Left cardiac atrium (tissue), 4 donors: Measurements from ENCODE around the gene CXADR. TPM values are rescaled to one million over a fixed set of nuclear protein-coding genes. Genes with fewer than 3 reads are reported as not detected.

ENCODE experiments used
- ATAC-seq, 2 donors: fragments of 200-7000 bp; cut with Tn5 transposase; one replicate each; pipeline ENCODE4 v1.9.1; 2020; ENCODE audit warnings: mild to moderate bottlenecking in 2 of 2, moderate library complexity in 2 of 2
- DNase-seq: peaks from one replicate; pipeline ENCODE4 v3.0.0-alpha.2; 2020
- intact Hi-C, 2 donors: fragments of 100-400 bp; cut with DNase I; formaldehyde crosslinking; loops; one replicate each; pipeline versions ENCODE4 v1.14.1 to v1.15.1; 2022 to 2023
- total RNA-seq, 2 donors: library from RNA; stranded (reverse); fragmentation: NEBNext Ultra II Directional; extraction: Animal tissue kit (Norgen Biotek cat#: 25700); gene quantifications; one replicate each; pipeline ENCODE4 v1.2.1, GENCODE V29; 2021
- donor health status: DM: no; HTN: yes; CAD: no.
- donor health status: DM: no; HTN: yes; CAD: no; lungs with severe emphysema.
- donor health status: DM: yes; HTN: yes; CAD: no.
- donor health status: Dilated cardiomyopathy.

Gene CXADR
- total RNA-seq, 2 donors from 2014 or later = 9.8 to 14.5 TPM

GRCh38 chr21:17636711-17637110 is 123.9 kb downstream of the CXADR start:
- ATAC-seq = peak in 1 of 2 donors; percentile 58
- intact Hi-C loops = no loop called here
- DNase-seq = no peak

GRCh38 chr21:17640821-17641220 is 128.0 kb downstream of the CXADR start:
- ATAC-seq = no peak
- intact Hi-C loops = no loop called here
- DNase-seq = no peak

Other genes starting within 250 kb of the CXADR start
- 10 to 100 TPM; 15.0 to 20.6 TPM for gene BTG3, start 99.9 kb downstream of the CXADR start, total RNA-seq